HepG2 (cell line): Measurements from ENCODE around the gene PRSS33.

Experiments used
- CREB1 ChIP-seq, 2 experiments: fragments of 450-650 bp in 1 of 2; IDR thresholded peaks; 2 replicates each; pipeline ENCODE4 v1.6.1; 2016 to 2017; ENCODE audit warnings: control low read depth in 1 of 2, mild to moderate bottlenecking in 1 of 2, missing compliant biosample characterization in 1 of 2, missing genetic modification characterization in 1 of 2
- FOSL2 ChIP-seq: sonication (generic); formaldehyde crosslinking; IDR thresholded peaks from 2 replicates; pipeline ENCODE4 v1.4.0; 2020; ENCODE audit warnings: missing genetic modification reagents
- MAFK ChIP-seq, 2 experiments: IDR thresholded peaks in 1 of 2; conservative IDR thresholded peaks in 1 of 2; 2 replicates each; pipeline ENCODE4 v1.6.1; 2011; ENCODE audit warnings: improper control_type of control experiment in 2 of 2, low read length in 2 of 2
- MAX ChIP-seq: IDR thresholded peaks from 2 replicates; pipeline ENCODE4 v1.6.1; 2012; ENCODE audit warnings: inconsistent platforms
- NCOA2 ChIP-seq: sonication (generic); formaldehyde crosslinking; IDR thresholded peaks from 2 replicates; pipeline ENCODE4 v1.8.0; 2022; ENCODE audit warnings: inconsistent platforms
- RELA ChIP-seq: sonication (generic); formaldehyde crosslinking; IDR thresholded peaks from 2 replicates; pipeline ENCODE4 v1.4.0; 2020; ENCODE audit warnings: missing genetic modification reagents
- ZBTB33 ChIP-seq: sonication (generic); formaldehyde crosslinking; IDR thresholded peaks from 2 replicates; pipeline ENCODE4 v1.4.0; 2020; ENCODE audit warnings: missing genetic modification reagents
- ZNF558 ChIP-seq: sonication (generic); formaldehyde crosslinking; IDR thresholded peaks from 2 replicates; pipeline ENCODE4 v1.9.0; 2022; ENCODE audit warnings: mild to moderate bottlenecking, missing genetic modification reagents, borderline replicate concordance
- TF ChIP-seq, protein P1 (sequence below): sonication (generic); formaldehyde crosslinking; IDR thresholded peaks from 2 replicates; pipeline ENCODE4 v1.5.0; 2020; ENCODE audit warnings: missing genetic modification reagents
- TF ChIP-seq, protein P2 (sequence below), 2 experiments: fragments of 450-650 bp in 1 of 2; sonication (generic) in 1 of 2; formaldehyde crosslinking in 1 of 2; IDR thresholded peaks; 2 replicates each; pipeline versions ENCODE4 v1.6.1 to v1.8.0; 2016 to 2022; ENCODE audit warnings: antibody characterized with exemption in 1 of 2, mild to moderate bottlenecking in 1 of 2, missing genetic modification reagents in 1 of 2
- TF ChIP-seq, protein P3 (sequence below): sonication (generic); formaldehyde crosslinking; IDR thresholded peaks from 2 replicates; pipeline ENCODE4 v1.5.0; 2020; ENCODE audit warnings: mild to moderate bottlenecking, missing genetic modification reagents, moderate library complexity

- TF ChIP-seq MAFK (conservative IDR thresholded peaks at IDR 0.05 in 1 of 2, IDR thresholded peaks at IDR 0.05 in 1 of 2; ENCODE audit: low read length in 2 of 2): no peak
- TF ChIP-seq, protein P1, sequence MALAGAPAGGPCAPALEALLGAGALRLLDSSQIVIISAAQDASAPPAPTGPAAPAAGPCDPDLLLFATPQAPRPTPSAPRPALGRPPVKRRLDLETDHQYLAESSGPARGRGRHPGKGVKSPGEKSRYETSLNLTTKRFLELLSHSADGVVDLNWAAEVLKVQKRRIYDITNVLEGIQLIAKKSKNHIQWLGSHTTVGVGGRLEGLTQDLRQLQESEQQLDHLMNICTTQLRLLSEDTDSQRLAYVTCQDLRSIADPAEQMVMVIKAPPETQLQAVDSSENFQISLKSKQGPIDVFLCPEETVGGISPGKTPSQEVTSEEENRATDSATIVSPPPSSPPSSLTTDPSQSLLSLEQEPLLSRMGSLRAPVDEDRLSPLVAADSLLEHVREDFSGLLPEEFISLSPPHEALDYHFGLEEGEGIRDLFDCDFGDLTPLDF (CRISPR knock-in tag): no peak
- TF ChIP-seq RELA (CRISPR knock-in tag): no peak
- TF ChIP-seq CREB1 (IDR thresholded peaks at IDR 0.05): no peak
- no peak for TF ChIP-seq CREB1 (CRISPR knock-in tag; IDR thresholded peaks at IDR 0.05)
- TF ChIP-seq FOSL2 (CRISPR knock-in tag): no peak
- TF ChIP-seq MAX: no peak
- no peak for TF ChIP-seq ZBTB33 (CRISPR knock-in tag)
- no peak for TF ChIP-seq NCOA2 (CRISPR knock-in tag)
- TF ChIP-seq, protein P2, sequence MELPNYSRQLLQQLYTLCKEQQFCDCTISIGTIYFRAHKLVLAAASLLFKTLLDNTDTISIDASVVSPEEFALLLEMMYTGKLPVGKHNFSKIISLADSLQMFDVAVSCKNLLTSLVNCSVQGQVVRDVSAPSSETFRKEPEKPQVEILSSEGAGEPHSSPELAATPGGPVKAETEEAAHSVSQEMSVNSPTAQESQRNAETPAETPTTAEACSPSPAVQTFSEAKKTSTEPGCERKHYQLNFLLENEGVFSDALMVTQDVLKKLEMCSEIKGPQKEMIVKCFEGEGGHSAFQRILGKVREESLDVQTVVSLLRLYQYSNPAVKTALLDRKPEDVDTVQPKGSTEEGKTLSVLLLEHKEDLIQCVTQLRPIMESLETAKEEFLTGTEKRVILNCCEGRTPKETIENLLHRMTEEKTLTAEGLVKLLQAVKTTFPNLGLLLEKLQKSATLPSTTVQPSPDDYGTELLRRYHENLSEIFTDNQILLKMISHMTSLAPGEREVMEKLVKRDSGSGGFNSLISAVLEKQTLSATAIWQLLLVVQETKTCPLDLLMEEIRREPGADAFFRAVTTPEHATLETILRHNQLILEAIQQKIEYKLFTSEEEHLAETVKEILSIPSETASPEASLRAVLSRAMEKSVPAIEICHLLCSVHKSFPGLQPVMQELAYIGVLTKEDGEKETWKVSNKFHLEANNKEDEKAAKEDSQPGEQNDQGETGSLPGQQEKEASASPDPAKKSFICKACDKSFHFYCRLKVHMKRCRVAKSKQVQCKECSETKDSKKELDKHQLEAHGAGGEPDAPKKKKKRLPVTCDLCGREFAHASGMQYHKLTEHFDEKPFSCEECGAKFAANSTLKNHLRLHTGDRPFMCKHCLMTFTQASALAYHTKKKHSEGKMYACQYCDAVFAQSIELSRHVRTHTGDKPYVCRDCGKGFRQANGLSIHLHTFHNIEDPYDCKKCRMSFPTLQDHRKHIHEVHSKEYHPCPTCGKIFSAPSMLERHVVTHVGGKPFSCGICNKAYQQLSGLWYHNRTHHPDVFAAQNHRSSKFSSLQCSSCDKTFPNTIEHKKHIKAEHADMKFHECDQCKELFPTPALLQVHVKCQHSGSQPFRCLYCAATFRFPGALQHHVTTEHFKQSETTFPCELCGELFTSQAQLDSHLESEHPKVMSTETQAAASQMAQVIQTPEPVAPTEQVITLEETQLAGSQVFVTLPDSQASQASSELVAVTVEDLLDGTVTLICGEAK (IDR thresholded peaks at IDR 0.05): no peak
- TF ChIP-seq, protein P2 (CRISPR knock-in tag; IDR thresholded peaks at IDR 0.05): no peak
- TF ChIP-seq ZNF558 (CRISPR knock-in tag): no peak
- TF ChIP-seq, protein P3, sequence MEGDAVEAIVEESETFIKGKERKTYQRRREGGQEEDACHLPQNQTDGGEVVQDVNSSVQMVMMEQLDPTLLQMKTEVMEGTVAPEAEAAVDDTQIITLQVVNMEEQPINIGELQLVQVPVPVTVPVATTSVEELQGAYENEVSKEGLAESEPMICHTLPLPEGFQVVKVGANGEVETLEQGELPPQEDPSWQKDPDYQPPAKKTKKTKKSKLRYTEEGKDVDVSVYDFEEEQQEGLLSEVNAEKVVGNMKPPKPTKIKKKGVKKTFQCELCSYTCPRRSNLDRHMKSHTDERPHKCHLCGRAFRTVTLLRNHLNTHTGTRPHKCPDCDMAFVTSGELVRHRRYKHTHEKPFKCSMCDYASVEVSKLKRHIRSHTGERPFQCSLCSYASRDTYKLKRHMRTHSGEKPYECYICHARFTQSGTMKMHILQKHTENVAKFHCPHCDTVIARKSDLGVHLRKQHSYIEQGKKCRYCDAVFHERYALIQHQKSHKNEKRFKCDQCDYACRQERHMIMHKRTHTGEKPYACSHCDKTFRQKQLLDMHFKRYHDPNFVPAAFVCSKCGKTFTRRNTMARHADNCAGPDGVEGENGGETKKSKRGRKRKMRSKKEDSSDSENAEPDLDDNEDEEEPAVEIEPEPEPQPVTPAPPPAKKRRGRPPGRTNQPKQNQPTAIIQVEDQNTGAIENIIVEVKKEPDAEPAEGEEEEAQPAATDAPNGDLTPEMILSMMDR (CRISPR knock-in tag): no peak
Measured at GRCh38 chr16:2744711-2745110, 42.6 kb downstream of the PRSS33 start.
